Calu3 (cell line): Measurements from ENCODE around the gene HMOX2. TPM values are rescaled to one million over a fixed set of nuclear protein-coding genes. Genes with fewer than 3 reads are reported as not detected.

ENCODE experiments used
- BruUV-seq: library from RNA; stranded (reverse); fragments of 400-500 nt; replicated peaks from 2 replicates; lab custom pipeline; 2021; lab: Mats Ljungman, UMichigan
- CTCF ChIA-PET: fragments of 300-600 bp; sonication (Branson Sonifier 250); formaldehyde crosslinking; loops from one replicate; lab custom pipeline; 2022; ENCODE audit warnings: antibody characterized with exemption; lab: Charles Lee
- DNase-seq: peaks from one replicate; pipeline ENCODE4 v3.0.0; 2022
- H3K27ac Mint-ChIP-seq: one replicate; pipeline ENCODE4 v1.8.0; 2022; ENCODE audit warnings: mixed read lengths; ENCODE audit not compliant: unreplicated experiment
- H3K27me3 Mint-ChIP-seq: one replicate; pipeline ENCODE4 v1.8.0; 2022; ENCODE audit warnings: mixed read lengths; ENCODE audit not compliant: unreplicated experiment
- H3K36me3 Mint-ChIP-seq: one replicate; pipeline ENCODE4 v1.8.0; 2022; ENCODE audit warnings: mild to moderate bottlenecking, moderate library complexity, mixed read lengths; ENCODE audit not compliant: insufficient read depth, unreplicated experiment
- H3K4me1 Mint-ChIP-seq: one replicate; pipeline ENCODE4 v1.8.0; 2022; ENCODE audit warnings: mild to moderate bottlenecking, low read depth, mixed read lengths; ENCODE audit not compliant: unreplicated experiment
- H3K4me3 Mint-ChIP-seq: one replicate; pipeline ENCODE4 v1.8.0; 2022; ENCODE audit warnings: mild to moderate bottlenecking, low read depth, moderate library complexity, mixed read lengths; ENCODE audit not compliant: unreplicated experiment
- H3K9me3 Mint-ChIP-seq: one replicate; pipeline ENCODE4 v1.8.0; 2022; ENCODE audit warnings: low read depth, mixed read lengths; ENCODE audit not compliant: unreplicated experiment
- CTCF ChIP-seq: fragments of 200-600 bp; IDR thresholded peaks from one replicate; pipeline ENCODE4 v1.8.0; 2022; ENCODE audit warnings: antibody characterized with exemption; ENCODE audit not compliant: unreplicated experiment
- intact Hi-C: fragments of 100-400 bp; cut with micrococcal nuclease; formaldehyde crosslinking; loops from one replicate; pipeline ENCODE4 v1.10.0; 2022; ENCODE audit not compliant: unreplicated experiment
- total RNA-seq: library from RNA; stranded (reverse); gene quantifications from 2 replicates; pipeline ENCODE4 v1.2.3, GENCODE V29; 2022

Gene HMOX2
- total RNA-seq, 1 experiment from 2014 or later, result 79.2 TPM

- no peak for TF ChIP-seq CTCF
- no peaks in the 10 kb centered on the region for H3K27me3 Mint-ChIP-seq
- no peak for DNase-seq
- peaks cover 24% of the 10 kb centered on the region for H3K36me3 Mint-ChIP-seq
- intact Hi-C loops, result no loop called here
- H3K4me1 Mint-ChIP-seq, result peaks cover 56% of the 10 kb centered on the region
- H3K4me3 Mint-ChIP-seq, result no peak overlapping the region
- CTCF ChIA-PET, result interaction anchor here (0.7 to 1.5 kb wide), 5 partner anchors 10 to 132 kb away, joined by 3 to 4 read pairs (median 3); no protein-coding TSS in a partner anchor
- H3K9me3 Mint-ChIP-seq, result no peaks in the 10 kb centered on the region
- H3K27ac Mint-ChIP-seq, result no peak overlapping the region
- BruUV-seq, result no TSS peak
Measured at GRCh38 chr16:4501071-4501478, 24.9 kb downstream of the HMOX2 start.

GRCh38 chr16:4505356-4506147 is 29.4 kb downstream of the HMOX2 start:
- no peak overlapping the region for H3K27ac Mint-ChIP-seq
- BruUV-seq, result no TSS peak
- no peaks in the 10 kb centered on the region for H3K9me3 Mint-ChIP-seq
- H3K4me1 Mint-ChIP-seq, result peaks cover 13% of the 10 kb centered on the region
- no peak overlapping the region for H3K4me3 Mint-ChIP-seq
- TF ChIP-seq CTCF, result no peak
- peaks cover 49% of the 10 kb centered on the region for H3K36me3 Mint-ChIP-seq
- CTCF ChIA-PET, result interaction anchor here (0.7 to 2.3 kb wide), 2 partner anchors 43 to 357 kb away, joined by 3 to 8 read pairs; no protein-coding TSS in a partner anchor
- H3K27me3 Mint-ChIP-seq, result no peaks in the 10 kb centered on the region
- intact Hi-C loops, result no loop called here
- DNase-seq, result no peak

GRCh38 chr16:4506450-4506849 is 30.3 kb downstream of the HMOX2 start:
- DNase-seq, result peak; percentile 61
- H3K27ac Mint-ChIP-seq, result no peak overlapping the region

More at GRCh38 chr16:4506450-4506849, 30.3 kb downstream of the HMOX2 start:
- peak; percentile 87 for TF ChIP-seq CTCF
- H3K9me3 Mint-ChIP-seq, result no peaks in the 10 kb centered on the region
- H3K27me3 Mint-ChIP-seq, result no peaks in the 10 kb centered on the region
- peaks cover 57% of the 10 kb centered on the region for H3K36me3 Mint-ChIP-seq
- H3K4me1 Mint-ChIP-seq, result peaks cover 4% of the 10 kb centered on the region
- no peak overlapping the region for H3K4me3 Mint-ChIP-seq
- no TSS peak for BruUV-seq
- intact Hi-C loops, result no loop called here
- CTCF ChIA-PET, result interaction anchor here (0.8 to 2.3 kb wide), 3 partner anchors 18 to 44 kb away, joined by 5 to 8 read pairs (median 5); no protein-coding TSS in a partner anchor
